Caco-2 (cell line): ENCODE measurements around the gene AMPD2. TPM values are rescaled to one million over a fixed set of nuclear protein-coding genes. Genes with fewer than 3 reads are reported as not detected.

Source experiments
- BruUV-seq: library from RNA; stranded (reverse); fragments of 400-500 nt; replicated peaks from 2 replicates; lab custom pipeline; 2021; lab: Mats Ljungman, UMichigan
- CTCF ChIA-PET: fragments of 300-600 bp; sonication (Branson Sonifier 250); formaldehyde crosslinking; loops from one replicate; lab custom pipeline; 2022; ENCODE audit warnings: antibody characterized with exemption; lab: Charles Lee
- POLR2A ChIA-PET: fragments of 300-600 bp; sonication (Branson Sonifier 250); formaldehyde crosslinking; loops from one replicate; lab custom pipeline; 2022; ENCODE audit warnings: antibody characterized with exemption; lab: Charles Lee
- DNase-seq, 2 experiments: peaks; one replicate each; pipeline versions ENCODE4 v3.0.0 to v3.0.0-alpha.2; 2020 to 2022
- H3K27me3 ChIP-seq: replicated peaks from 2 replicates; pipeline ENCODE4 v1.6.0; 2011; ENCODE audit warnings: low read length; ENCODE audit not compliant: control insufficient read depth, insufficient read depth
- H3K36me3 ChIP-seq: 2 replicates; pipeline ENCODE4 v1.5.1; 2011; ENCODE audit warnings: low read length; ENCODE audit not compliant: control insufficient read depth, insufficient read depth
- H3K4me1 ChIP-seq: fragments of 250-450 bp; sonication (Bioruptor Pico); 2 replicates; pipeline ENCODE4 v1.5.1; 2020; ENCODE audit warnings: mild to moderate bottlenecking
- H3K4me3 ChIP-seq: 2 replicates; pipeline ENCODE4 v1.5.1; 2011; ENCODE audit warnings: low read depth, mild to moderate bottlenecking, control low read depth, low read length
- H3K9me3 ChIP-seq: fragments of 250-450 bp; sonication (Bioruptor Pico); 2 replicates; pipeline ENCODE4 v1.5.1; 2020; ENCODE audit warnings: mild to moderate bottlenecking, moderate library complexity
- H3K27ac Mint-ChIP-seq: one replicate; pipeline ENCODE4 v1.8.0; 2022; ENCODE audit warnings: mixed read lengths; ENCODE audit not compliant: unreplicated experiment
- H3K27me3 Mint-ChIP-seq: one replicate; pipeline ENCODE4 v1.8.0; 2022; ENCODE audit warnings: mixed read lengths; ENCODE audit not compliant: insufficient read depth, unreplicated experiment
- H3K36me3 Mint-ChIP-seq: one replicate; pipeline ENCODE4 v1.8.0; 2022; ENCODE audit warnings: mild to moderate bottlenecking, mixed read lengths; ENCODE audit not compliant: insufficient read depth, unreplicated experiment
- H3K4me1 Mint-ChIP-seq: one replicate; pipeline ENCODE4 v1.8.0; 2022; ENCODE audit warnings: low read depth, mixed read lengths; ENCODE audit not compliant: unreplicated experiment
- H3K4me3 Mint-ChIP-seq: one replicate; pipeline ENCODE4 v1.8.0; 2022; ENCODE audit warnings: mild to moderate bottlenecking, moderate library complexity, mixed read lengths; ENCODE audit not compliant: unreplicated experiment
- H3K9me3 Mint-ChIP-seq: one replicate; pipeline ENCODE4 v1.8.0; 2022; ENCODE audit warnings: mixed read lengths; ENCODE audit not compliant: unreplicated experiment
- intact Hi-C: fragments of 100-400 bp; cut with micrococcal nuclease; formaldehyde crosslinking; loops from one replicate; pipeline ENCODE4 v1.10.0; 2022; ENCODE audit not compliant: unreplicated experiment
- total RNA-seq: library from RNA; stranded (reverse); gene quantifications from 2 replicates; pipeline ENCODE4 v1.2.3, GENCODE V29; 2022
- TF ChIP-seq, protein P1 (sequence below), 2 experiments: fragments of 200-600 bp in 1 of 2; IDR thresholded peaks; 1 replicate in 1 of 2; 2 replicates in 1 of 2; pipeline versions ENCODE4 v1.5.1 to v1.8.0; 2011 to 2022; ENCODE audit warnings: antibody characterized with exemption in 1 of 2, control low read depth in 1 of 2, inconsistent platforms in 1 of 2, low read depth in 1 of 2, low read length in 1 of 2, mild to moderate bottlenecking in 1 of 2, moderate library complexity in 1 of 2; ENCODE audit not compliant: insufficient read depth in 1 of 2, severe bottlenecking in 1 of 2, unreplicated experiment in 1 of 2

AMPD2 gene
- total RNA-seq, 1 experiment from 2014 or later = 40.3 TPM

- Mint-ChIP-seq H3K27me3 (no peaks in the 10 kb centered on the region), H3K9me3 (no peaks in the 10 kb centered on the region), H3K4me3 (no peak overlapping the region), H3K27ac (no peak overlapping the region), H3K4me1 (peaks cover 7% of the 10 kb centered on the region), H3K36me3 (no peaks in the 10 kb centered on the region)
- Histone ChIP-seq H3K9me3 (no peaks in the 10 kb centered on the region), H3K4me3 (no peak overlapping the region), H3K4me1 (no peaks in the 10 kb centered on the region), H3K36me3 (no peaks in the 10 kb centered on the region), H3K27me3 (no peaks in the 10 kb centered on the region)
- no peak for DNase-seq
- intact Hi-C loops = no loop called here
- CTCF ChIA-PET = interaction anchor here (0.8 to 3.3 kb wide), 3 partner anchors 9 to 197 kb away, joined by 3 to 18 read pairs (median 6); no protein-coding TSS in a partner anchor
- TF ChIP-seq, protein P1, sequence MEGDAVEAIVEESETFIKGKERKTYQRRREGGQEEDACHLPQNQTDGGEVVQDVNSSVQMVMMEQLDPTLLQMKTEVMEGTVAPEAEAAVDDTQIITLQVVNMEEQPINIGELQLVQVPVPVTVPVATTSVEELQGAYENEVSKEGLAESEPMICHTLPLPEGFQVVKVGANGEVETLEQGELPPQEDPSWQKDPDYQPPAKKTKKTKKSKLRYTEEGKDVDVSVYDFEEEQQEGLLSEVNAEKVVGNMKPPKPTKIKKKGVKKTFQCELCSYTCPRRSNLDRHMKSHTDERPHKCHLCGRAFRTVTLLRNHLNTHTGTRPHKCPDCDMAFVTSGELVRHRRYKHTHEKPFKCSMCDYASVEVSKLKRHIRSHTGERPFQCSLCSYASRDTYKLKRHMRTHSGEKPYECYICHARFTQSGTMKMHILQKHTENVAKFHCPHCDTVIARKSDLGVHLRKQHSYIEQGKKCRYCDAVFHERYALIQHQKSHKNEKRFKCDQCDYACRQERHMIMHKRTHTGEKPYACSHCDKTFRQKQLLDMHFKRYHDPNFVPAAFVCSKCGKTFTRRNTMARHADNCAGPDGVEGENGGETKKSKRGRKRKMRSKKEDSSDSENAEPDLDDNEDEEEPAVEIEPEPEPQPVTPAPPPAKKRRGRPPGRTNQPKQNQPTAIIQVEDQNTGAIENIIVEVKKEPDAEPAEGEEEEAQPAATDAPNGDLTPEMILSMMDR (IDR thresholded peaks at IDR 0.05; ENCODE audit: insufficient read depth in 1 of 2, low read depth in 1 of 2, low read length in 1 of 2, severe bottlenecking in 1 of 2, unreplicated experiment in 1 of 2) = no peak
- no TSS peak for BruUV-seq
- POLR2A ChIA-PET = no interaction called here
Observed at GRCh38 chr1:109649491-109649914, 29.9 kb downstream of the AMPD2 start.

- TF ChIP-seq, protein P1 (IDR thresholded peaks at IDR 0.05; ENCODE audit: insufficient read depth in 1 of 2, low read depth in 1 of 2, low read length in 1 of 2, severe bottlenecking in 1 of 2, unreplicated experiment in 1 of 2) = no peak
- no peaks in the 10 kb centered on the region for H3K9me3 ChIP-seq
- BruUV-seq = no TSS peak
- H3K4me3 Mint-ChIP-seq = no peak overlapping the region
- CTCF ChIA-PET = interaction anchor here (3.3 kb wide), 1 partner anchor 10 kb away, joined by 18 read pairs; no protein-coding TSS in a partner anchor
- intact Hi-C loops = no loop called here
- H3K27ac Mint-ChIP-seq = no peak overlapping the region
- no peak for DNase-seq
- H3K27me3 Mint-ChIP-seq = no peaks in the 10 kb centered on the region
- POLR2A ChIA-PET = no interaction called here
- H3K36me3 Mint-ChIP-seq = no peaks in the 10 kb centered on the region
- H3K4me1 Mint-ChIP-seq = peaks cover 12% of the 10 kb centered on the region
- H3K9me3 Mint-ChIP-seq = no peaks in the 10 kb centered on the region
- no peaks in the 10 kb centered on the region for H3K4me1 ChIP-seq
- H3K27me3 ChIP-seq = no peaks in the 10 kb centered on the region
- H3K4me3 ChIP-seq = no peak overlapping the region
- no peaks in the 10 kb centered on the region for H3K36me3 ChIP-seq
Observed at GRCh38 chr1:109650609-109651008, 31.0 kb downstream of the AMPD2 start.

GRCh38 chr1:109652402-109652801, 32.8 kb downstream of the AMPD2 start:
- TF ChIP-seq, protein P1 (IDR thresholded peaks at IDR 0.05; ENCODE audit: insufficient read depth in 1 of 2, low read depth in 1 of 2, low read length in 1 of 2, severe bottlenecking in 1 of 2, unreplicated experiment in 1 of 2) = no peak
- DNase-seq = no peak
- no peak overlapping the region for H3K4me3 Mint-ChIP-seq
- H3K4me3 ChIP-seq = no peak overlapping the region
- no peaks in the 10 kb centered on the region for H3K27me3 ChIP-seq
- H3K4me1 Mint-ChIP-seq = peaks cover 12% of the 10 kb centered on the region
- H3K27me3 Mint-ChIP-seq = no peaks in the 10 kb centered on the region
- POLR2A ChIA-PET = no interaction called here
- BruUV-seq = no TSS peak
- no peaks in the 10 kb centered on the region for H3K4me1 ChIP-seq
- CTCF ChIA-PET = interaction anchor here (0.7 kb wide), 1 partner anchor 12 kb away, joined by 6 read pairs; no protein-coding TSS in a partner anchor
- no peaks in the 10 kb centered on the region for H3K9me3 ChIP-seq
- H3K27ac Mint-ChIP-seq = no peak overlapping the region
- intact Hi-C loops = no loop called here
- no peaks in the 10 kb centered on the region for H3K36me3 Mint-ChIP-seq
- H3K36me3 ChIP-seq = no peaks in the 10 kb centered on the region
- H3K9me3 Mint-ChIP-seq = no peaks in the 10 kb centered on the region
